Epithelial cell of proximal tubule (primary cell): ENCODE measurements around the gene RIN3. TPM values are rescaled to one million over a fixed set of nuclear protein-coding genes. Genes with fewer than 3 reads are reported as not detected.

Source experiments
- DNase-seq: peaks from one replicate; pipeline ENCODE4 v3.0.0-alpha.2; 2011; ENCODE audit warnings: low read depth
- H3K4me3 ChIP-seq: 2 replicates; pipeline ENCODE4 v1.5.1; 2011; ENCODE audit warnings: low read depth, mild to moderate bottlenecking, low read length
- total RNA-seq: library from RNA; depleted of rRNA; stranded (reverse); fragments of >200 nt; gene quantifications from 2 replicates; pipeline ENCODE4 v1.2.3, GENCODE V29; 2015
- TF ChIP-seq, protein P1 (sequence below): conservative IDR thresholded peaks from 2 replicates; pipeline ENCODE4 v1.5.1; 2012; ENCODE audit warnings: low read depth, mild to moderate bottlenecking, low read length

RIN3 gene
- total RNA-seq, 1 donor from 2014 or later = 7.4 TPM

DNA sequence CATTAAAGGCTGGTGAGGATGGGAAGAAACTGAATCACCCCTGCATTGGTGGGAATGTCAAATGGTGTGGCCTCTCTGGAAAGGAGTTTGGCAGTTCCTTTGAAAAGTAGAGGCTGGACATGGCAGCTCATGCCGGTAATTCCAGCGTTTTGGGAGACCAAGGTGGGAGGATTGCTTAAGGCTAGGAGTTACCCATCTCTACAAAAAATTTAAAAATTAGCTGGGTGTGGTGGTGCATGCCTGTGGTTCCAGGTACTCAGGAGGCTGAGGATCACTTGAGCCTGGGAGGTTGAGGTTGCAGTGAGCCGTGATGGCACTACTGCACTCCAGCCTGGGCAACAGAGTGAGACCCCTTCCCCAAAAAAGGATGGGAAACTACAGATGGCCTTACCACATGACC is 93.7 kb downstream of the RIN3 start:
- TF ChIP-seq, protein P1, sequence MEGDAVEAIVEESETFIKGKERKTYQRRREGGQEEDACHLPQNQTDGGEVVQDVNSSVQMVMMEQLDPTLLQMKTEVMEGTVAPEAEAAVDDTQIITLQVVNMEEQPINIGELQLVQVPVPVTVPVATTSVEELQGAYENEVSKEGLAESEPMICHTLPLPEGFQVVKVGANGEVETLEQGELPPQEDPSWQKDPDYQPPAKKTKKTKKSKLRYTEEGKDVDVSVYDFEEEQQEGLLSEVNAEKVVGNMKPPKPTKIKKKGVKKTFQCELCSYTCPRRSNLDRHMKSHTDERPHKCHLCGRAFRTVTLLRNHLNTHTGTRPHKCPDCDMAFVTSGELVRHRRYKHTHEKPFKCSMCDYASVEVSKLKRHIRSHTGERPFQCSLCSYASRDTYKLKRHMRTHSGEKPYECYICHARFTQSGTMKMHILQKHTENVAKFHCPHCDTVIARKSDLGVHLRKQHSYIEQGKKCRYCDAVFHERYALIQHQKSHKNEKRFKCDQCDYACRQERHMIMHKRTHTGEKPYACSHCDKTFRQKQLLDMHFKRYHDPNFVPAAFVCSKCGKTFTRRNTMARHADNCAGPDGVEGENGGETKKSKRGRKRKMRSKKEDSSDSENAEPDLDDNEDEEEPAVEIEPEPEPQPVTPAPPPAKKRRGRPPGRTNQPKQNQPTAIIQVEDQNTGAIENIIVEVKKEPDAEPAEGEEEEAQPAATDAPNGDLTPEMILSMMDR = no peak
- H3K4me3 ChIP-seq = no peak overlapping the region
- DNase-seq = no peak

DNA sequence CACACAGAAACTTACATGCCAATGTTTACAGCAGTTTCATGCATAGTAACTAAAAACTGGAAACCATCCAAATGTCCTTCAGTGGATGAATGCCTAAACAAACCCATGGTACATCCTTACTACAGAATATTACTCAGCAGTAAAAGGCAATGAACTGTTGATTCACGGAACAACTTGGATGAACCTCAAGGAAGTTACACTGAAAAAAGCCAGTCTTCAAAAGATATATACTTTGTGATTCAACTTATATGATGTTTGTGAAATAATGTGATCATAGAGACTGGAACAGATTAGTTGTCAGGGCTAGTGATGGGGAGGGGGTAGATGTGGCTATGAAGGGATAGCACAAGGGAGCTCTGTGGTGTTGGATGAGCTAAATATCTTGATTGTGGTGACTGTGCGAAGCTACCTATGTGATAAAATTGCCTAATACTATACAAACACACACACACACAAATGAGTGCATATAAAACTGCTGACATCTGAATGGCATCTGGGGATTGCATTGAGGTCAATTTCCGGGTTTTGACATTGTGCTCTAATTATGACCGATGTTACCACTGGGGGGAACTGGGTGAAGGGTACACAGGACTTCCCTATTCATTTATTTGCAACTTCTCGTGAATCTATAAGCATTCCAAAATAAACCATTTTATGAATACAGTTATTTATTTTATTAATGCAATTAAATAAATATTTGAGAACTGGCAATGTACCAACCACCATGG is 94.3 kb downstream of the RIN3 start:
- TF ChIP-seq, protein P1 = no peak
- DNase-seq = peak; percentile 51
- no peak overlapping the region for H3K4me3 ChIP-seq

GRCh38 chr14:92609955-92610354 is 96.4 kb downstream of the RIN3 start:
- no peak for DNase-seq
- TF ChIP-seq, protein P1 = no peak

DNA sequence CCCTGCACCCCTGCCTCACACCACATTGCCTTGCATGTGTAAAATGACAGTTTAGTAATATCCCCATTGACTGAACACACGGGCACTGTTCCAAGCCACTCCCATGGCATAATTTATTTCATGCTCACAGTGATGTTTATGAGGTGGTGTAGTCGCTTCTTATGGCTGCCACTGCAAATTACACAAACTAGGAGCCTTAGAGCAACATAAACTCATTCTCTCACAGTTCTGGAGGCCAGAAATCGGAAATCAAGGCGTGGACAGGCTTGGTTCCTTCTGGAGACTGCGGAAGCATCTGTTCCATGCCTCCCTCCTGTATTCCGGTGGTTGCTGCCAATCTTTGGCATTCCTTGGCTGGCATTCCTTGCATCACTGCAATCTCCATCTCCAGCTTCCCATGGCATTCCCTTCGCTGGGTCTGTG is 97.3 kb downstream of the RIN3 start:
- DNase-seq = no peak
- no peak overlapping the region for H3K4me3 ChIP-seq
- TF ChIP-seq, protein P1 = no peak

More at GRCh38 chr14:92609955-92610354, 96.4 kb downstream of the RIN3 start:
- H3K4me3 ChIP-seq = no peak overlapping the region

DNA sequence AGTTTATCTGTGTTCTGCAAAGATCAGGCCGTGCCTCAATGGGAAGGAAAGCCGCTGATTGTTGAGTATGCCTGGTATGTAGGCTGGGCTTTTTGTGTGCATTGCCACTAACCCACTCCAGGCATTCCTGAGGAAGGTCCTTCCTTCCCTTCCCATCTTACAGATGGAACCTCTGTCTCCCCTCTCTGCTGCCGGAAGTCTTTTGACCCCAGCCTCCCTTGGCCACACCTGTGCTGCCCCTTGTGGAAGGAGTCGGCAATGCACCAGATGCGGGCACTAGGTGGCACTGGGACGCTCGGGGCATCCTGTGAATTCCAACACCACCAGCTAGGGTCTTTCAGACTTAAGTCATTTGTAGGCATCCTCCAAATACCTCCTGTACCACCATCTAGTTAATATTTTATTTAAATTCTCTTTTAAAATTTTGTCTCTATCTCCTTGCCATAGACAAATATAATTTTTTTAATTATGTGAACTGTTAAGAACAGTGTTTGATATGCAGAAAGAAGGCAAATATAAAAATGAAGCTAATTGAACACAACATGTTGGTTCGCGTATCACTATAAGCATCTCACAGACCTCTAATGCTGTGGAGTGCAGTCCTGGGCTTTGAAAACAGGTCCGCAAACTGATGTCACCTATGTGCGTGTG is 99.6 kb downstream of the RIN3 start:
- no peak overlapping the region for H3K4me3 ChIP-seq
- no peak for DNase-seq
- TF ChIP-seq, protein P1 = peak; percentile 85

GRCh38 chr14:92613681-92614260 is 100.2 kb downstream of the RIN3 start:
- H3K4me3 ChIP-seq = no peak overlapping the region
- TF ChIP-seq, protein P1 = no peak
- no peak for DNase-seq
